ENCODE data around the gene UBE2M.
"Not testable (repeated sequence)": the region's sequence is repeated elsewhere in the genome, so short reads cannot be mapped to it uniquely, and the experiment has no call there.

The UBE2M gene

DNA sequence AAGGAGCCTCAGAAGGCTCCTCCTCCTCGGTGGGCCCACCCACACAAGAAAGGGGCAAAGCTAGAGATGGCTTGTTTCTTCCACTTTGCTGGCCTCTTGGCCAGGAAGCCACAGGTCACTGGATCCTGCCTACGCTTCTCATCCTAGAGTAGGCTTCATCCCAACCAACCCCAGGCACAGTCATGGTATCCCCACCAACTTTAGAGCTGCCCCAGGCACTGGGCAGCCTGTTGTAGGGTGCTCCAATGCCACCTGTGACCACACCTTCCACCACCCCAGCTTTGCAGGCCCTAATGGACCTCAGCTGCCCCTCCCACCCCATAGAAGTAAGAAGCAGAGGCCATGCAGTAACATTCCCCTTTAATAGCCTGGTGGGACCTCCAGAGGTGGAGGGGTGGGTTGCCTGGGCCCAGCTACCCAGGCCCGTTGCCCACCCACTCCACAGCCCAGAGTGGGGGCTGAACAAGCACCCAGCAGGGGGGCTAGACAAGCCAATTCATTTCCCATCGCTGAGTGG, 3.0 kb downstream of the UBE2M start:
- DNase-seq (ENCODE audit: low read depth in 3 of 3), result no peak

- peak; percentile 96 to 98 (median 98) for DNase-seq (ENCODE audit: low read depth in 3 of 3)
Observed at GRCh38 chr19:58554494-58555368, 3.7 kb downstream of the UBE2M start, which contains the start of gene CHMP2A. CHMP2A (minus strand) TSS chr19:58555105; CDS start chr19:58554212, 893 bp downstream.

GRCh38 chr19:58553799-58554493, 4.5 kb downstream of the UBE2M start:
- no peak for DNase-seq (ENCODE audit: low read depth in 3 of 3)

DNA sequence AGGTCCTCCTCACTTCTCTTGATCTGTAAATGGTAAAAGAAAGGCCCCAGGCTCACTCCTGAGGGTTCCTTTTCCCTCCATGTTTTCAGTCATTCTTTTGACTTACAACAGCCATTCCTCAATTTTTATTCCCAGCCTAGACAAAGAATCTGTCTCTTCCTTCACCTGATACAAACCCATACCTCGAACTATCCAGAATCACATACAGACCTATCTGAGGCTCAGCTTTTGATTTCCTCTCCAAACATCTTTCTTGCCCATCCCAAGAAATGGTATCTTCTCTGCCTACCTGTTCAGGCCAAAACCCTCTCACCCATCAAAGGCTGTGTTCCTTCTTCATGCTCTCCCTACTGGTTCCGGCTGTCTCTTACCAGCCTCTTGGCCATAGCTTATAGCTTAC, 5.8 kb downstream of the UBE2M start:
- no peak for DNase-seq (ENCODE audit: low read depth in 3 of 3)

DNA sequence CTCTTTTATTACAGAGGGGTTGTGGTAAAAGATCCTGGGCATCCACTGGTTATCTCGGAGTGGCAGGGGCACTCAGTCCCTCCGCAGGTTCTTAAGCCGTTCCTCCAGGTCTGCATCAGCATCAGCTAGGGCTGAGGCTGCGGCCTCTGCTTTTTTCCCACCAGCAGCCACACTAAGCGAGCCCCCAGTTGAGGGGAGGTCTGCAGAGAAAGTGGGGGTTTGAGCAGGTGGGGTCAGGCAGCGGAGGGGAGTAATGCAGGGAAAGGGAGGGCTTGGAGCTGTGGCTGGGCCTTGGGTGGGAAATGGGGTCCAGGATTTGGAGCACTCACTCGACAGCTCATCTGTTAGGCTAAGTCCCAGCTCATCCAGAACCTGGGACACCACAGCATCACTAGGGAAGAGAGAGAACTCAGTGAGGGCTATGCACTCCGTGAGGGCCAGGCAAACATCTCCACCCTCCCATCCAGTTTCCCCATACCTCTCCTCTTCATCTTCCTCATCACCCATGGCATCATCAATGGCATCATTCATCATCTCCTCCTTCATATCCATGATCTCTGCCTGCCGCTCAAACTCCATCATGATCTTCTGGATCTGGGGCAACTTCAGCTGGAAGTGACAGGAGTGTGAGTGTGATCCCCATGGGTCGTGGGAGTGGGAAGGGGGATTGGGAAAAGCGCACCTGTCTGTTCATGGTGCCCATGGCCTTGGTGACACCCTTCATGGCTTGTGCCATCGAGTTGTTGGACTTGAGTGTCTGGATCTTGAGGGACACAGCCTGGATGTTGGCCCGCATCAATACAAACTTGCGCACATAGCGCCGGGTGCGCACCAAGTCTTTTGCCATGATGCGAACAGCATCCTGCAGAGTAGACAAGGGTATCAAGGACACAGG, 6.6 kb downstream of the UBE2M start:
- no peak for DNase-seq (ENCODE audit: low read depth in 3 of 3)

DNA sequence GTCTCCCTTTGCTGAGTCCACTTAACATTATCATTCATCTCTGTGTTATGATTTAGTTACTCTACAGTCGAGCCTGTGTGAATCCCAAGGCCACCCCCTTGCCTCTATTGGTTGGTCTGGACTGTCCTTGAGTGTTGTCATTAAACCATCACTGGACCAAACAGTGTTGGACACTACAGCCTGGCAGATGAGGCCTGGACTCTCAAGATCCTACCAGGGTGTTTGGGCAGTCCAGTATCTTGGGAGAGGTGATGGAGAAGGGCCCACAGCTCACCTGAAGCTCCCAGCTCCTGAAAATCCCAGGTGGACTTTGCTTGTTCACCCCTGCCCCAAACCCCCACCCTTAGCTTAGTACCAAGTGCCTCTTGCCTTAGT, 7.3 kb downstream of the UBE2M start:
- DNase-seq (ENCODE audit: low read depth in 3 of 3), result no peak

GRCh38 chr19:58550362-58551122, 7.9 kb downstream of the UBE2M start:
- no peak for DNase-seq (ENCODE audit: low read depth in 3 of 3)

DNA sequence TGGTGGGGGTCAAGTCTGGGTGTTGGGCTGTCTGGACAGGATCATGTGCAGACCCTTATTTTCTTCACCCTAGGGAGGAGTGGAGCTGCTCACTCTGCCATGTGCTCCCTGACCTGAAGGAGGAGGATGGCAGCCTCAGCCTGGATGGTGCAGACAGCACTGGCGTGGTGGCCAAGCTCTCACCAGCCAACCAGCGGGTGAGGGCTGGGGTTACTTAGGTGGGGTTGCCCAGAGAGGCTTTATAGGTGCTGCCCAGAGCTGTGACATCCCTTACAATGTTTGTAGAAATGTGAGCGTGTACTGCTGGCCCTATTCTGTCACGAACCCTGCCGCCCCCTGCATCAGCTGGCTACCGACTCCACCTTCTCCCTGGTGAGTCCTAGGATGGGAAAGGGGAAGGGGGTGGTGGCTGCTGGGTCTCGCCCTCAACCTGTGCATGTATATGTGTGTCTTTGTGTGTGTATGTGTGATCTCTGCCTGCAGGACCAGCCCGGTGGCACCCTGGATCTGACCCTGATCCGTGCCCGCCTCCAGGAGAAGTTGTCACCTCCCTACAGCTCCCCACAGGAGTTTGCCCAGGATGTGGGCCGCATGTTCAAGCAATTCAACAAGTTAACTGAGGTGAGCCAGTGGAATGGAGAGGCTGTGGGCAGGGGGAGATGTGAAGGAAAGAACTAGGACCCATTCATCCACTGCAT, 8.6 kb downstream of the UBE2M start:
- DNase-seq (ENCODE audit: low read depth in 3 of 3), result no peak

DNA sequence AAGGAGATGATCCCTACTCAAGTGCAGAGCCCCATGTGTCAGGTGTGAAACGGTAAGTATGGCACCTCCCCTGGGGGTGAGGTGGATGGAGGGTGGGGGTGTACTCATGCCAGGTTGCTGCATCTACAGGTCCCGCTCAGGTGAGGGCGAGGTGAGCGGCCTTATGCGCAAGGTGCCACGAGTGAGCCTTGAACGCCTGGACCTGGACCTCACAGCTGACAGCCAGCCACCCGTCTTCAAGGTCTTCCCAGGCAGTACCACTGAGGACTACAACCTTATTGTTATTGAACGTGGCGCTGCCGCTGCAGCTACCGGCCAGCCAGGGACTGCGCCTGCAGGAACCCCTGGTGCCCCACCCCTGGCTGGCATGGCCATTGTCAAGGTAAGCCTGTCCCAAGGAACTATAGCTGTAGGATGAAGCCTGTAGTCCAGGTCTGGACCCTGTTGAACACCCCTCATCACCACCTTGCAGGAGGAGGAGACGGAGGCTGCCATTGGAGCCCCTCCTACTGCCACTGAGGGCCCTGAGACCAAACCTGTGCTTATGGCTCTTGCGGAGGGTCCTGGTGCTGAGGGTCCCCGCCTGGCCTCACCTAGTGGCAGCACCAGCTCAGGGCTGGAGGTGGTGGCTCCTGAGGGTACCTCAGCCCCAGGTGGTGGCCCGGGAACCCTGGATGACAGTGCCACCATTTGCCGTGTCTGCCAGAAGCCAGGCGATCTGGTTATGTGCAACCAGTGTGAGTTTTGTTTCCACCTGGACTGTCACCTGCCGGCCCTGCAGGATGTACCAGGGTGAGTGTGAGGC, 9.3 kb downstream of the UBE2M start:
- DNase-seq (ENCODE audit: low read depth in 3 of 3), result no peak

GRCh38 chr19:58547323-58548312, 10.8 kb downstream of the UBE2M start:
- no peak for DNase-seq (ENCODE audit: low read depth in 3 of 3)

DNA sequence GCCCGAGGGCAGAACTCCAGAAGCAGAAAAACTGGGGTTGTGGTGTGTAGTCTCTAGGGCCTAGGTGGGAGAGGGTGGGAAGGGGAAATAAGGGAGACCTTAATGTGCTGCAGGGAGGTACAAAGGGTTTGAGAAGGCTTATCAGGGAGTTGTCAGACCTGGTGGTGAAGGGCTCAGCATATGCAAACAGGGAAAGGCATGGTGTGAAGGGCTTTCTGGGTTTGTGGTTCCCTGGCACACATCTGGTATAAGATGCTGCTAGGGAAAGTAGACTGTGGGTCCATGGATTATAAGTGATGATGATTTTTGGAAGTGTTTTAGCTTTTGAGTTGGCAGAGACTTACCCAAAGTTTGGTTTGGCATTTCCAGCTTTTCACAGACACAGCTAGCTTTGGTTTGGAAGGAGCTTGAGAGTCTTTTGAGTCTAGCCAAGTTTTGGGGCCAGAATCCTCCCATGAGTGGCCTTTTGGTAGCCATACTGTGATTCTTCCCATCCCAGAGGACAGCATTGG, 12.3 kb downstream of the UBE2M start:
- DNase-seq (ENCODE audit: low read depth in 3 of 3), result no peak

GRCh38 chr19:58545286-58546018, 13.0 kb downstream of the UBE2M start:
- DNase-seq (ENCODE audit: low read depth in 3 of 3), result no peak

DNA sequence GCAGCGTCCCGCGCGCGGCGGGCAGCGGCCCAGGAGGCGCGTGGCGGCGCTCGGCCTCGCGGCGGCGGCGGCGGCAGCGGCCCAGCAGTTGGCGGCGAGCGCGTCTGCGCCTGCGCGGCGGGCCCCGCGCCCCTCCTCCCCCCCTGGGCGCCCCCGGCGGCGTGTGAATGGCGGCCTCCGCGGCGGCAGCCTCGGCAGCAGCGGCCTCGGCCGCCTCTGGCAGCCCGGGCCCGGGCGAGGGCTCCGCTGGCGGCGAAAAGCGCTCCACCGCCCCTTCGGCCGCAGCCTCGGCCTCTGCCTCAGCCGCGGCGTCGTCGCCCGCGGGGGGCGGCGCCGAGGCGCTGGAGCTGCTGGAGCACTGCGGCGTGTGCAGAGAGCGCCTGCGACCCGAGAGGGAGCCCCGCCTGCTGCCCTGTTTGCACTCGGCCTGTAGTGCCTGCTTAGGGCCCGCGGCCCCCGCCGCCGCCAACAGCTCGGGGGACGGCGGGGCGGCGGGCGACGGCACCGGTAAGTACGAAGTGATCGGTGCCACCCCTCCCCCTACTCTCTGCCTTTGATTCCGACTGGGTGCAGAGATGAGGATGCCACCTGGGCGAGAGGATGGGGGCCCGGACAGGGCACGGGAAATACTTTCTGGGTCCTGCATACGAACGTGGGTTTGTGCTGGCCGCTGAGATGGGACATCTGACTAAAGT, 13.7 kb downstream of the UBE2M start:
- peak in 2 of 3 experiments; percentile 62 to 67 for DNase-seq (ENCODE audit: low read depth in 3 of 3)

DNA sequence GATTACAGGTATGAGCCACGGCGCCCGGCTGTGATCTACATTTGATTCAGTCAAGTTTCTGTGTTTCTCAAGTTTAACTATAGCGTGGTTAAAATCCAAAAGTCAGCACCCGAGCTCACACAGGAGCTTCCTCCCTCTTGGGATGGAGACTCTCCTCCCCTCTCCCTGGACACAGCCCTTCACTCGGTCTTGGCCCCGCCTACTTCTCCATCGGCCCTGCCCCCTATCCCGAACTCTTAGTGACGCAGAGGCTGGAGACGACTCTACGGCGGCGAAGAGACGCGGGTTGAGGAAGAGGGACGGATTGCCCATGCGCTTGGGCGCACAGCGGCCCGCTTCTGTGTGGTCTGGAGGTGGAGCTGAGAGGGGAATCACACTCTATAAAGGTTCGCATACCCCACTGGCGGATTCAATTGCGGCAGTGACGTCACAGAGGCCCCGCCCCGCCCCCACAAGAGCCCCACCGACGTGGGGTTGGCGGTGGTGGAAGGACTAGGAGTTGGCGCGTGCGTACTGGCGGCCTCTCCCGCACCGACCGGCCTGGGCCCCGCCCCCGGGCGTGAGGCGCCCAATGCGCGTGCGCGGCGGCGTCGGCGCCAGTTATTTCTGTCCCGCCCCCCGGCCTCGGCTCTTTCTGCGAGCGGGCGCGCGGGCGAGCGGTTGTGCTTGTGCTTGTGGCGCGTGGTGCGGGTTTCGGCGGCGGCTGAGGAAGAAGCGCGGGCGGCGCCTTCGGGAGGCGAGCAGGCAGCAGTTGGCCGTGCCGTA, 14.4 kb downstream of the UBE2M start, which contains the start of gene TRIM28:
Gene TRIM28, plus strand, starts transcription at position 239 of the 765 bp plus-strand sequence. CDS start 694 bp downstream, outside the sequence.
- DNase-seq (ENCODE audit: low read depth in 3 of 3), result peak; percentile 100

DNA sequence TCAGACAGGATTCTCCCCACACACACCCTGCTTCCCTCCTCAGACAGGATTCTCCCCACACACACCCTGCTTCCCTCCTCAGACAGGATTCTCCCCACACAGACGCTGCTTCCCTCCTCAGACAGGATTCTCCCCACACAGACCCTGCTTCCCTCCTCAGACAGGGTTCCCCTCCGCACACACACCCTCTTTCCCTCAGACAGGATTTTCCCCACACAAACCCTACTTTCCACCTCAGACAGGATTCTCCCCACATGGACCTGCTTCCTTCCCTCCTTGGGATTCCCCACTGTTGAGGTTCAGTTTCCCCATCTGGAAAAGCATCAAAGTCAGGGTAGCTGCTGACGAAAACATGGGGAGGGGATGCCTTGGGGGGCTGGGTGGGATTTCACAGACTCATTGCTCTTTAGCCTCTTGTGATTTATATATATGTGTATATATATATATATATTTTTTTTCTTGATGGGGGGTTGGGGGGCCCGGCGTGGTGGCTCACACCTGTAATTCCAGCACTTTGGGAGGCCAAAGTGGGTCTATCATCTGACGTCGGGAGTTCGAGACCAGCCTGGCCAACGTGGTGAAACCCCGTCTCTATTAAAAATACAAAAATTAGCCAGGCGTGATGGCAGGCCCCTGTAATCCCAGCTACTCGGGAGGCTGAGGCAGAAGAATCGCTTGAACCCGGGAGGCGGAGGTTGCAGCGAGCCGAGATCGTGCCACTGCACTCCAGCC, 15.6 kb downstream of the UBE2M start:
- not testable (repeated sequence) for DNase-seq (ENCODE audit: low read depth in 3 of 3)
